H9 (cell line): ENCODE measurements around the gene DSTYK. TPM values are rescaled to one million over a fixed set of nuclear protein-coding genes. Genes with fewer than 3 reads are reported as not detected.

Experiments used
- DNase-seq: peaks from one replicate; pipeline ENCODE4 v3.0.0-alpha.2; 2017
- H2AFZ ChIP-seq: one replicate; pipeline ENCODE4 v1.6.1; 2013; ENCODE audit warnings: mild to moderate bottlenecking, low read length, control low read depth, moderate library complexity
- H2AK5ac ChIP-seq: 2 replicates; pipeline ENCODE4 v1.6.1; 2013; ENCODE audit warnings: low read length, control low read depth, mixed read lengths; ENCODE audit not compliant: insufficient read length
- H2BK120ac ChIP-seq: one replicate; pipeline ENCODE4 v1.6.1; 2013; ENCODE audit warnings: low read depth, mild to moderate bottlenecking, low read length, control low read depth, inconsistent platforms; ENCODE audit not compliant: poor library complexity, severe bottlenecking
- H2BK12ac ChIP-seq: 2 replicates; pipeline ENCODE4 v1.6.1; 2013; ENCODE audit warnings: low read length, control low read depth, mixed read lengths, low read depth; ENCODE audit not compliant: insufficient read length
- H2BK15ac ChIP-seq: 2 replicates; pipeline ENCODE4 v1.6.1; 2013; ENCODE audit warnings: low read depth, low read length, control low read depth
- H2BK20ac ChIP-seq: one replicate; pipeline ENCODE4 v1.6.1; 2013; ENCODE audit warnings: low read depth, mild to moderate bottlenecking, low read length, control low read depth, inconsistent platforms; ENCODE audit not compliant: poor library complexity, severe bottlenecking
- H2BK5ac ChIP-seq: 2 replicates; pipeline ENCODE4 v1.6.1; 2013; ENCODE audit warnings: low read length, control low read depth, mixed read lengths; ENCODE audit not compliant: insufficient read length
- H3K14ac ChIP-seq: 2 replicates; pipeline ENCODE4 v1.6.1; 2013; ENCODE audit warnings: low read length, control low read depth; ENCODE audit not compliant: insufficient read depth
- H3K18ac ChIP-seq: 2 replicates; pipeline ENCODE4 v1.6.1; 2013; ENCODE audit warnings: low read depth, mild to moderate bottlenecking, mixed read lengths, low read length, control low read depth; ENCODE audit not compliant: insufficient read length
- H3K23ac ChIP-seq: 2 replicates; pipeline ENCODE4 v1.6.1; 2013; ENCODE audit warnings: low read length, control low read depth, mixed read lengths, low read depth; ENCODE audit not compliant: insufficient read length
- H3K23me2 ChIP-seq: 2 replicates; pipeline ENCODE4 v1.6.1; 2013; ENCODE audit warnings: low read depth, mild to moderate bottlenecking, mixed read lengths, low read length, control low read depth; ENCODE audit not compliant: insufficient read length, poor library complexity, severe bottlenecking
- H3K27ac ChIP-seq: 2 replicates; pipeline ENCODE4 v1.5.1; 2013; ENCODE audit warnings: low read length, control low read depth, mixed read lengths, low read depth; ENCODE audit not compliant: insufficient read length
- H3K27me3 ChIP-seq: 2 replicates; pipeline ENCODE4 v1.6.1; 2013; ENCODE audit warnings: low read length, control low read depth, inconsistent platforms; ENCODE audit not compliant: insufficient read depth
- H3K4ac ChIP-seq: 2 replicates; pipeline ENCODE4 v1.6.1; 2013; ENCODE audit warnings: low read depth, mild to moderate bottlenecking, control low read depth, inconsistent platforms, low read length, moderate library complexity
- H3K4me1 ChIP-seq: 2 replicates; pipeline ENCODE4 v1.6.1; 2013; ENCODE audit warnings: low read length, control low read depth, inconsistent platforms; ENCODE audit not compliant: insufficient read depth
- H3K4me2 ChIP-seq: 2 replicates; pipeline ENCODE4 v1.6.1; 2013; ENCODE audit warnings: low read length, control low read depth, mixed read lengths; ENCODE audit not compliant: insufficient read length, insufficient read depth
- H3K56ac ChIP-seq: 2 replicates; pipeline ENCODE4 v1.6.1; 2013; ENCODE audit warnings: low read depth, mild to moderate bottlenecking, mixed read lengths, low read length, control low read depth; ENCODE audit not compliant: insufficient read length
- H3K79me1 ChIP-seq: 2 replicates; pipeline ENCODE4 v1.6.1; 2013; ENCODE audit warnings: low read depth, mild to moderate bottlenecking, moderate library complexity, low read length, control low read depth, inconsistent platforms; ENCODE audit not compliant: insufficient read depth, poor library complexity, severe bottlenecking
- H3K79me2 ChIP-seq: 2 replicates; pipeline ENCODE4 v1.6.1; 2013; ENCODE audit warnings: low read length, control low read depth, inconsistent platforms; ENCODE audit not compliant: insufficient read depth
- H3K9ac ChIP-seq: 2 replicates; pipeline ENCODE4 v1.6.1; 2013; ENCODE audit warnings: low read length, control low read depth, mixed read lengths; ENCODE audit not compliant: insufficient read length; ENCODE audit errors: extremely low read depth
- H3K9me3 ChIP-seq: one replicate; pipeline ENCODE4 v1.6.1; 2013; ENCODE audit warnings: low read depth, low read length, inconsistent platforms; ENCODE audit not compliant: control insufficient read depth
- H3T11ph ChIP-seq: one replicate; pipeline ENCODE4 v1.6.1; 2013; ENCODE audit warnings: mild to moderate bottlenecking, low read length, control low read depth, inconsistent platforms
- H4K20me1 ChIP-seq: one replicate; pipeline ENCODE4 v1.6.1; 2013; ENCODE audit not compliant: control insufficient read depth, insufficient read length, insufficient read depth
- H4K5ac ChIP-seq: 2 replicates; pipeline ENCODE4 v1.6.1; 2013; ENCODE audit warnings: low read depth, mild to moderate bottlenecking, mixed read lengths, low read length, control low read depth; ENCODE audit not compliant: insufficient read length
- H4K8ac ChIP-seq: replicated peaks from 2 replicates; pipeline ENCODE4 v1.6.1; 2013; ENCODE audit warnings: low read length, control low read depth, mixed read lengths, low read depth; ENCODE audit not compliant: insufficient read length
- H4K91ac ChIP-seq: 2 replicates; pipeline ENCODE4 v1.6.1; 2013; ENCODE audit warnings: low read depth, mild to moderate bottlenecking, moderate library complexity, mixed read lengths, low read length, control low read depth; ENCODE audit not compliant: insufficient read length
- H3K27ac Mint-ChIP-seq, 3 experiments: 2 replicates in 2 of 3; 3 replicates in 1 of 3; pipeline ENCODE4 v1.8.0; 2020 to 2021; ENCODE audit warnings: mixed read lengths in 3 of 3, mild to moderate bottlenecking in 1 of 3, moderate library complexity in 1 of 3
- H3K27me3 Mint-ChIP-seq: 2 replicates; pipeline ENCODE4 v1.8.0; 2021; ENCODE audit warnings: low read depth, mild to moderate bottlenecking, moderate library complexity, mixed read lengths
- H3K36me3 Mint-ChIP-seq, 3 experiments: 2 replicates in 2 of 3; 3 replicates in 1 of 3; pipeline ENCODE4 v1.8.0; 2020 to 2021; ENCODE audit warnings: low read depth in 3 of 3, mixed read lengths in 3 of 3; ENCODE audit not compliant: insufficient read depth in 1 of 3
- H3K4me1 Mint-ChIP-seq, 2 experiments: 2 replicates each; pipeline ENCODE4 v1.8.0; 2020; ENCODE audit warnings: mixed read lengths in 2 of 2
- H3K4me3 Mint-ChIP-seq, 2 experiments: 2 replicates in 1 of 2; 3 replicates in 1 of 2; pipeline ENCODE4 v1.8.0; 2020 to 2021; ENCODE audit warnings: mild to moderate bottlenecking in 2 of 2, mixed read lengths in 2 of 2, moderate library complexity in 1 of 2
- H3K9me3 Mint-ChIP-seq, 2 experiments: 2 replicates in 1 of 2; 3 replicates in 1 of 2; pipeline ENCODE4 v1.8.0; 2020; ENCODE audit warnings: mild to moderate bottlenecking in 2 of 2, mixed read lengths in 2 of 2, moderate library complexity in 1 of 2
- CTCF ChIP-seq: fragments of 200-600 bp; sonication (generic); conservative IDR thresholded peaks from 3 replicates; pipeline ENCODE4 v1.8.0; 2021; ENCODE audit warnings: antibody characterized with exemption, mild to moderate bottlenecking
- WGBS: extraction: QIAGEN DNeasy Blood & Tissue Kit; methylation state at CpG from one replicate; pipeline ENCODE4 v1.1.7; 2013; ENCODE audit warnings: missing lambda C conversion rate, low lambda C conversion rate, mixed read lengths; ENCODE audit not compliant: insufficient read length; ENCODE audit errors: extremely low coverage; 5-methylcytosine and 5-hydroxymethylcytosine counted together
- total RNA-seq: library from RNA; stranded (reverse); gene quantifications from 2 replicates; pipeline ENCODE4 v1.2.1, GENCODE V29; 2021

The DSTYK gene
- total RNA-seq, 1 experiment from 2014 or later, result 8.5 TPM

- H3K27me3 Mint-ChIP-seq, result no peaks in the 10 kb centered on the region; the same call in 1 of the 2 replicates
These were observed 35.0 kb upstream of the DSTYK start for GRCh38 chr1:205246351-205247119.

More at GRCh38 chr1:205246351-205247119, 35.0 kb upstream of the DSTYK start:
- H3K4me3 Mint-ChIP-seq, result no peak overlapping the region
- Histone ChIP-seq H2BK20ac (no peak overlapping the region), H3K79me1 (no peaks in the 10 kb centered on the region), H3K9ac (no peak overlapping the region), H3K27me3 (no peaks in the 10 kb centered on the region), H3K4me2 (no peak overlapping the region), H3K18ac (no peak overlapping the region), H2BK120ac (no peak overlapping the region), H3K4me1 (no peaks in the 10 kb centered on the region), H3K27ac (no peak overlapping the region), H4K20me1 (no peaks in the 10 kb centered on the region), H2BK12ac (no peak overlapping the region), H2BK5ac (no peak overlapping the region), H2AFZ (no peak overlapping the region), H4K5ac (no peak overlapping the region), H3K4ac (no peak overlapping the region), H2AK5ac (no peak overlapping the region), H3K23ac (no peak overlapping the region), H4K8ac (no peak overlapping the region), H2BK15ac (no peak overlapping the region), H3K23me2 (no peaks in the 10 kb centered on the region), H3K79me2 (no peaks in the 10 kb centered on the region), H3K56ac (no peak overlapping the region), H4K91ac (no peak overlapping the region), H3T11ph (no peak overlapping the region), H3K9me3 (no peaks in the 10 kb centered on the region), H3K14ac (no peak overlapping the region)
- peaks cover 18 to 35% of the 10 kb centered on the region in 2 experiments for H3K4me1 Mint-ChIP-seq
- no peak for DNase-seq
- H3K9me3 Mint-ChIP-seq, result no peaks in the 10 kb centered on the region
- peaks cover 0 to 9% (median 8%) of the 10 kb centered on the region in 3 experiments; a peak in 3 of 7 replicates for H3K36me3 Mint-ChIP-seq
- WGBS, result no CpG with 5 or more reads among the region's 10 CpGs
- peak overlapping the region in 1 of 3 experiments; percentile 30; a peak in 3 of 7 replicates for H3K27ac Mint-ChIP-seq
- no peak for TF ChIP-seq CTCF
